SK-N-SH (cell line): ENCODE data around the gene NEK3. TPM values are rescaled to one million over a fixed set of nuclear protein-coding genes. Genes with fewer than 3 reads are reported as not detected.

ENCODE experiments used
- CTCF ChIA-PET: fragments of 300-600, 350-600 bp; formaldehyde crosslinking; extraction: SDS; loops from one replicate; lab custom pipeline; 2021; lab: Yijun Ruan, JAX
- POLR2A ChIA-PET: fragments of 350-600 bp; sonication (Branson Sonifier 250); formaldehyde crosslinking; extraction: SDS; loops from one replicate; lab custom pipeline; 2020; ENCODE audit warnings: antibody characterized with exemption, inconsistent platforms; lab: Yijun Ruan, JAX
- DNase-seq: peaks from one replicate; pipeline ENCODE4 v3.0.0; 2012
- H2AFZ ChIP-seq: fragments of 200-600 bp; sonication (generic); 2 replicates; pipeline ENCODE4 v1.8.1; 2016; ENCODE audit warnings: antibody characterized with exemption, mild to moderate bottlenecking, low read depth
- H3F3A ChIP-seq: fragments of 200-600 bp; sonication (generic); replicated peaks from 2 replicates; pipeline ENCODE3; 2016; ENCODE audit warnings: antibody characterized with exemption, mild to moderate bottlenecking; ENCODE audit not compliant: insufficient read depth
- H3K27ac ChIP-seq, 2 experiments: fragments of 200-500 bp in 1 of 2; fragments of 200-600 bp in 1 of 2; sonication (Bioruptor generic) in 1 of 2; sonication (generic), shearing (Covaris generic) in 1 of 2; 2 replicates each; pipeline versions ENCODE4 v1.5.1 to v1.6.1; 2014 to 2016; ENCODE audit warnings: low read depth in 2 of 2, inconsistent platforms in 1 of 2, low read length in 1 of 2, mild to moderate bottlenecking in 1 of 2, mixed read lengths in 1 of 2
- H3K27me3 ChIP-seq: fragments of 200-600 bp; sonication (generic), shearing (Covaris generic); 2 replicates; pipeline ENCODE4 v1.6.1; 2016; ENCODE audit warnings: mixed run types; ENCODE audit not compliant: insufficient read depth
- H3K36me3 ChIP-seq, 2 experiments: fragments of 200-500 bp in 1 of 2; fragments of 200-600 bp in 1 of 2; sonication (Bioruptor generic) in 1 of 2; sonication (generic) in 1 of 2; replicated peaks in 1 of 2; 2 replicates each; pipeline versions ENCODE3 to v1.5.1; 2014 to 2016; ENCODE audit warnings: low read length in 1 of 2, mild to moderate bottlenecking in 1 of 2; ENCODE audit not compliant: insufficient read depth in 2 of 2, control insufficient read depth in 1 of 2
- H3K4me1 ChIP-seq, 2 experiments: fragments of 200-500 bp in 1 of 2; fragments of 200-600 bp in 1 of 2; sonication (Bioruptor generic) in 1 of 2; sonication (generic), shearing (Covaris generic) in 1 of 2; 2 replicates each; pipeline versions ENCODE4 v1.5.1 to v1.6.1; 2014 to 2016; ENCODE audit warnings: low read depth in 1 of 2, low read length in 1 of 2, mixed run types in 1 of 2; ENCODE audit not compliant: insufficient read depth in 2 of 2, control insufficient read depth in 1 of 2
- H3K4me2 ChIP-seq: fragments of 200-600 bp; sonication (generic), shearing (Covaris generic); 2 replicates; pipeline ENCODE4 v1.6.1; 2017; ENCODE audit warnings: mixed run types
- H3K4me3 ChIP-seq, 2 experiments: fragments of 200-500 bp in 1 of 2; fragments of 200-600 bp in 1 of 2; sonication (Bioruptor generic) in 1 of 2; sonication (generic), shearing (Covaris generic) in 1 of 2; 2 replicates each; pipeline versions ENCODE4 v1.5.1 to v1.8.1; 2014 to 2016; ENCODE audit warnings: low read depth in 2 of 2, inconsistent platforms in 1 of 2, low read length in 1 of 2, mild to moderate bottlenecking in 1 of 2, mixed read lengths in 1 of 2, moderate library complexity in 1 of 2
- H3K79me2 ChIP-seq: fragments of 200-600 bp; sonication (generic); 2 replicates; pipeline ENCODE4 v1.8.1; 2017; ENCODE audit warnings: mild to moderate bottlenecking; ENCODE audit not compliant: insufficient read depth
- H3K9ac ChIP-seq: fragments of 200-600 bp; sonication (generic); 2 replicates; pipeline ENCODE4 v1.6.1; 2017; ENCODE audit warnings: mixed run types
- H3K9me2 ChIP-seq: fragments of 200-600 bp; sonication (generic); 2 replicates; pipeline ENCODE4 v1.6.1; 2017; ENCODE audit warnings: mixed run types
- H3K9me3 ChIP-seq: fragments of 200-600 bp; sonication (generic); 2 replicates; pipeline ENCODE4 v1.6.1; 2017; ENCODE audit warnings: mixed run types, mild to moderate bottlenecking, moderate library complexity
- H4K20me1 ChIP-seq: fragments of 200-600 bp; sonication (generic); 2 replicates; pipeline ENCODE4 v1.6.1; 2017; ENCODE audit warnings: mild to moderate bottlenecking, mixed run types; ENCODE audit not compliant: insufficient read depth
- CHD2 ChIP-seq: fragments of 150-350 bp; IDR thresholded peaks from 2 replicates; pipeline ENCODE4 v1.6.1; 2018; ENCODE audit warnings: low read length; ENCODE audit not compliant: partially characterized antibody
- CTCF ChIP-seq: fragments of 200-600 bp; sonication (generic); IDR thresholded peaks from 2 replicates; pipeline ENCODE4 v1.6.1; 2017; ENCODE audit warnings: antibody characterized with exemption, mild to moderate bottlenecking, moderate library complexity
- ELF1 ChIP-seq: IDR thresholded peaks from 2 replicates; pipeline ENCODE4 v1.4.0; 2012
- EZH2phosphoT487 ChIP-seq: fragments of 200-600 bp; sonication (generic); IDR thresholded peaks from 2 replicates; pipeline ENCODE4 v1.6.1; 2017; ENCODE audit warnings: low read depth, mixed run types, mild to moderate bottlenecking, antibody characterized with exemption, moderate library complexity, borderline replicate concordance
- FOSL2 ChIP-seq: IDR thresholded peaks from 2 replicates; pipeline ENCODE4 v1.4.0; 2012; ENCODE audit warnings: low read depth, mild to moderate bottlenecking, moderate library complexity, borderline replicate concordance
- FOXJ3 ChIP-seq: sonication (generic); formaldehyde crosslinking; IDR thresholded peaks from 2 replicates; pipeline ENCODE4 v1.5.1; 2020; ENCODE audit warnings: mild to moderate bottlenecking, missing genetic modification reagents
- GABPA ChIP-seq: IDR thresholded peaks from 2 replicates; pipeline ENCODE4 v1.4.0; 2012; ENCODE audit warnings: low read depth, mild to moderate bottlenecking
- GATA2 ChIP-seq: sonication (generic); formaldehyde crosslinking; IDR thresholded peaks from 2 replicates; pipeline ENCODE4 v1.5.0; 2020; ENCODE audit warnings: mild to moderate bottlenecking, missing genetic modification reagents
- IRF3 ChIP-seq: fragments of 150-350 bp; IDR thresholded peaks from 2 replicates; pipeline ENCODE4 v1.6.1; 2016; ENCODE audit warnings: mild to moderate bottlenecking, low read depth, low read length
- JUND ChIP-seq: IDR thresholded peaks from 2 replicates; pipeline ENCODE4 v1.4.0; 2012
- MAX ChIP-seq: IDR thresholded peaks from 2 replicates; pipeline ENCODE4 v1.4.0; 2012; ENCODE audit warnings: low read depth
- MEF2A ChIP-seq: IDR thresholded peaks from 2 replicates; pipeline ENCODE4 v1.4.0; 2012; ENCODE audit warnings: low read depth, borderline replicate concordance
- NFIC ChIP-seq: IDR thresholded peaks from 2 replicates; pipeline ENCODE4 v1.4.0; 2012; ENCODE audit warnings: borderline replicate concordance
- NRF1 ChIP-seq: IDR thresholded peaks from 2 replicates; pipeline ENCODE4 v1.6.1; 2012; ENCODE audit warnings: low read depth, mild to moderate bottlenecking, low read length
- POLR2AphosphoS5 ChIP-seq: IDR thresholded peaks from 2 replicates; pipeline ENCODE4 v1.6.1; 2012; ENCODE audit warnings: low read depth, low read length
- RAD21 ChIP-seq: IDR thresholded peaks from 2 replicates; pipeline ENCODE4 v1.6.1; 2012; ENCODE audit warnings: mild to moderate bottlenecking, low read length
- RCOR1 ChIP-seq: fragments of 150-350 bp; IDR thresholded peaks from 2 replicates; pipeline ENCODE4 v1.6.1; 2017; ENCODE audit warnings: antibody characterized with exemption, low read length
- RFX5 ChIP-seq: IDR thresholded peaks from 2 replicates; pipeline ENCODE4 v1.6.1; 2012; ENCODE audit warnings: mild to moderate bottlenecking, improper control_type of control experiment, low read length
- RXRA ChIP-seq: IDR thresholded peaks from 2 replicates; pipeline ENCODE4 v1.4.0; 2012; ENCODE audit warnings: low read depth, mild to moderate bottlenecking, borderline replicate concordance
- SMC3 ChIP-seq: IDR thresholded peaks from 2 replicates; pipeline ENCODE4 v1.6.1; 2012; ENCODE audit warnings: low read depth, low read length, improper control_type of control experiment
- TAF1 ChIP-seq: IDR thresholded peaks from 2 replicates; pipeline ENCODE4 v1.6.1; 2012; ENCODE audit warnings: low read depth, mild to moderate bottlenecking, low read length, moderate library complexity, borderline replicate concordance
- TCF12 ChIP-seq: IDR thresholded peaks from 2 replicates; pipeline ENCODE4 v1.4.0; 2012
- USF2 ChIP-seq: fragments of 150-350 bp; IDR thresholded peaks from 2 replicates; pipeline ENCODE4 v1.6.1; 2017; ENCODE audit warnings: antibody characterized with exemption, low read length, low read depth, borderline replicate concordance
- ZBTB33 ChIP-seq: IDR thresholded peaks from 2 replicates; pipeline ENCODE4 v1.4.0; 2012; ENCODE audit warnings: low read depth, borderline replicate concordance
- WGBS: methylation state at CpG from one replicate; pipeline ENCODE4 v1.1.6; 2017; ENCODE audit warnings: low lambda C conversion rate; 5-methylcytosine and 5-hydroxymethylcytosine counted together
- polyA plus RNA-seq, 3 experiments: library from polyadenylated mRNA; depleted of rRNA; stranded (reverse); fragments of >200 nt; gene quantifications; 2 replicates each; pipeline ENCODE4 v1.2.3, GENCODE V29; 2012

The NEK3 gene
- polyA plus RNA-seq, 1 of the 3 experiments (the other 2 are of a cell fraction): 12.7 TPM

- H3K9ac ChIP-seq: no peak overlapping the region
- no peak overlapping the region for H3K4me2 ChIP-seq
- no peaks in the 10 kb centered on the region for H3K27me3 ChIP-seq
- no peak overlapping the region for H3K27ac ChIP-seq
- no peak for DNase-seq
- peaks cover 29 to 50% of the 10 kb centered on the region in 2 experiments for H3K36me3 ChIP-seq
- H3K4me3 ChIP-seq: no peak overlapping the region
- H3K9me3 ChIP-seq: no peaks in the 10 kb centered on the region
- H4K20me1 ChIP-seq: no peaks in the 10 kb centered on the region
- CTCF ChIA-PET: no interaction called here
- no peak for TF ChIP-seq RXRA
- TF ChIP-seq CHD2: no peak
- no peak for TF ChIP-seq NFIC
- no peak for TF ChIP-seq NRF1
- TF ChIP-seq RFX5: no peak
- TF ChIP-seq RCOR1: no peak
- TF ChIP-seq TCF12: no peak
- no peak for TF ChIP-seq MAX
- TF ChIP-seq MEF2A: no peak
- TF ChIP-seq EZH2phosphoT487: no peak
- POLR2A ChIA-PET: no interaction called here
- 93% methylated on average over 5 of the region's 5 CpGs for WGBS
- no peaks in the 10 kb centered on the region for H3K79me2 ChIP-seq
- H3F3A ChIP-seq: no peaks in the 10 kb centered on the region
- no peaks in the 10 kb centered on the region for H3K9me2 ChIP-seq
- H2AFZ ChIP-seq: no peak overlapping the region
- no peaks in the 10 kb centered on the region for H3K4me1 ChIP-seq
Observed at GRCh38 chr13:52169839-52170238, 10.4 kb upstream of the NEK3 start.

- DNase-seq: no peak
- peaks cover 13% of the 10 kb centered on the region for H3F3A ChIP-seq
- WGBS: 64% methylated on average over 2 of the region's 2 CpGs
- H3K27me3 ChIP-seq: no peaks in the 10 kb centered on the region
- no peaks in the 10 kb centered on the region for H3K9me3 ChIP-seq
- H3K9me2 ChIP-seq: no peaks in the 10 kb centered on the region
- H2AFZ ChIP-seq: no peak overlapping the region
- 0 out of 4 replicates have a peak, but pooled peaks cover 0 to 9% of the 10 kb centered on the region in 2 experiments for H3K4me1 ChIP-seq
- H3K79me2 ChIP-seq: no peaks in the 10 kb centered on the region
- no peak overlapping the region for H3K4me2 ChIP-seq
- no peak overlapping the region for H3K27ac ChIP-seq
- H3K9ac ChIP-seq: no peak overlapping the region
- H3K36me3 ChIP-seq: peaks cover 16 to 17% of the 10 kb centered on the region in 2 experiments
- H3K4me3 ChIP-seq: no peak overlapping the region
- H4K20me1 ChIP-seq: no peaks in the 10 kb centered on the region
- ChIA-PET POLR2A (no interaction called here), CTCF (interaction anchor here (1.1 kb wide), 1 partner anchor 28 kb away, joined by 4 read pairs; no protein-coding TSS in a partner anchor)
- no peak for TF ChIP-seq SMC3
- no peak for TF ChIP-seq ZBTB33
- no peak for TF ChIP-seq GABPA
- no peak for TF ChIP-seq USF2
- TF ChIP-seq FOXJ3 (CRISPR knock-in tag): no peak
- TF ChIP-seq GATA2 (CRISPR knock-in tag): no peak
- TF ChIP-seq MEF2A: no peak
- TF ChIP-seq FOSL2: no peak
- TF ChIP-seq JUND: no peak
- TF ChIP-seq POLR2AphosphoS5: no peak
- no peak for TF ChIP-seq CTCF
- TF ChIP-seq ELF1: no peak
- no peak for TF ChIP-seq IRF3
- TF ChIP-seq MAX: no peak
- no peak for TF ChIP-seq RAD21
- no peak for TF ChIP-seq EZH2phosphoT487
- no peak for TF ChIP-seq TAF1
- TF ChIP-seq NRF1: no peak
Observed at GRCh38 chr13:52165411-52165810, 6.0 kb upstream of the NEK3 start.
